Breast epithelium (tissue), 3 donors: ENCODE measurements around the gene TMEM9.

ENCODE experiments used
- POLR2A ChIP-seq: fragments of 450-650 bp; IDR thresholded peaks from one replicate; pipeline ENCODE4 v1.6.1; 2016; ENCODE audit warnings: antibody characterized with exemption, mild to moderate bottlenecking, moderate library complexity
- TF ChIP-seq, protein P1 (sequence below), 3 donors: fragments of 450-650 bp; IDR thresholded peaks; one replicate each; pipeline ENCODE4 v1.5.1; 2016 to 2017; ENCODE audit warnings: antibody characterized with exemption in 3 of 3, mild to moderate bottlenecking in 3 of 3, moderate library complexity in 3 of 3

DNA sequence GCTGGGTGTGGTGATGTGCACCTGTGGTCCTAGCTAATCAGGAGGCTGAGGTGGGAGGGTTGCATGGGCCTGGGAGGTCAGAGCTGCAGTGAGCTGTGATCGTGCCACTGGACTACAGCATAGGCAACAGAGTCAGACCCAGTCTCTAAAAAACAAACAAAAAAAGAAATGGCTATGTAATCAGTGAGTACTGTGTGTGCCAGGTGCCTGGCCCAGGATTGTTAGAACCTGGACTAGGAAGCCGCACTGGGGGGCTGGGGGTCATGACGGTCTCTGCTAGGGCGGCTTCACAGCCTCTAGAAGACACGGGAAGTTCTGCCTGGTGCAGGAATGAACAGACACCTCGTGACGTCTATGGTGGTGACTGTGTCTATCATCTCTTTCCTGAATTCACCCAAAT, 8.5 kb downstream of the TMEM9 start:
- TF ChIP-seq, protein P1, sequence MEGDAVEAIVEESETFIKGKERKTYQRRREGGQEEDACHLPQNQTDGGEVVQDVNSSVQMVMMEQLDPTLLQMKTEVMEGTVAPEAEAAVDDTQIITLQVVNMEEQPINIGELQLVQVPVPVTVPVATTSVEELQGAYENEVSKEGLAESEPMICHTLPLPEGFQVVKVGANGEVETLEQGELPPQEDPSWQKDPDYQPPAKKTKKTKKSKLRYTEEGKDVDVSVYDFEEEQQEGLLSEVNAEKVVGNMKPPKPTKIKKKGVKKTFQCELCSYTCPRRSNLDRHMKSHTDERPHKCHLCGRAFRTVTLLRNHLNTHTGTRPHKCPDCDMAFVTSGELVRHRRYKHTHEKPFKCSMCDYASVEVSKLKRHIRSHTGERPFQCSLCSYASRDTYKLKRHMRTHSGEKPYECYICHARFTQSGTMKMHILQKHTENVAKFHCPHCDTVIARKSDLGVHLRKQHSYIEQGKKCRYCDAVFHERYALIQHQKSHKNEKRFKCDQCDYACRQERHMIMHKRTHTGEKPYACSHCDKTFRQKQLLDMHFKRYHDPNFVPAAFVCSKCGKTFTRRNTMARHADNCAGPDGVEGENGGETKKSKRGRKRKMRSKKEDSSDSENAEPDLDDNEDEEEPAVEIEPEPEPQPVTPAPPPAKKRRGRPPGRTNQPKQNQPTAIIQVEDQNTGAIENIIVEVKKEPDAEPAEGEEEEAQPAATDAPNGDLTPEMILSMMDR (IDR thresholded peaks at IDR 0.05), result no peak
- TF ChIP-seq POLR2A, result no peak
